Bronchial epithelial cell (primary cell): Measurements from ENCODE around the gene WWC2. TPM values are rescaled to one million over a fixed set of nuclear protein-coding genes. Genes with fewer than 3 reads are reported as not detected.

ENCODE experiments used
- DNase-seq: peaks from one replicate; pipeline ENCODE4 v3.0.0-alpha.2; 2010; ENCODE audit warnings: low read depth
- FAIRE-seq: peaks from 2 replicates; lab custom pipeline; 2011; peaks lifted over from hg19 to GRCh38; lab: Jason Lieb, UNC
- H3K27me3 ChIP-seq: 2 replicates; pipeline ENCODE4 v1.5.1; 2011; ENCODE audit warnings: low read length; ENCODE audit not compliant: control insufficient read depth, insufficient read depth
- H3K36me3 ChIP-seq: 2 replicates; pipeline ENCODE4 v1.5.1; 2011; ENCODE audit warnings: low read length; ENCODE audit not compliant: control insufficient read depth, insufficient read depth
- H3K4me3 ChIP-seq: 2 replicates; pipeline ENCODE4 v1.5.1; 2011; ENCODE audit warnings: mild to moderate bottlenecking, low read depth, low read length, control low read depth
- CTCF ChIP-seq: IDR thresholded peaks from 2 replicates; pipeline ENCODE4 v1.5.1; 2011; ENCODE audit warnings: mild to moderate bottlenecking, moderate library complexity, low read length, control low read depth, inconsistent platforms; ENCODE audit not compliant: insufficient read depth, severe bottlenecking
- total RNA-seq: library from RNA; depleted of rRNA; stranded (reverse); fragments of >200 nt; gene quantifications from 2 replicates; pipeline ENCODE4 v1.2.1, GENCODE V29; 2014

WWC2 gene
- total RNA-seq, 1 donor from 2014 or later: 13.2 TPM

- no peak for TF ChIP-seq CTCF
- H3K4me3 ChIP-seq: no peak overlapping the region
- peak; percentile 10 for DNase-seq
- H3K36me3 ChIP-seq: no peaks in the 10 kb centered on the region
- no peaks in the 10 kb centered on the region for H3K27me3 ChIP-seq
- no peak for FAIRE-seq
These were observed 249.9 kb downstream of the WWC2 start for GRCh38 chr4:183348706-183349659.

- peak; percentile 76 for DNase-seq
- H3K36me3 ChIP-seq: no peaks in the 10 kb centered on the region
- no peaks in the 10 kb centered on the region for H3K27me3 ChIP-seq
- no peak for TF ChIP-seq CTCF
- FAIRE-seq: no peak
- no peak overlapping the region for H3K4me3 ChIP-seq
These were observed 250.6 kb downstream of the WWC2 start for GRCh38 chr4:183349673-183350072.

- no peak overlapping the region for H3K4me3 ChIP-seq
These were observed 251.4 kb downstream of the WWC2 start for GRCh38 chr4:183350317-183351071.

GRCh38 chr4:183352546-183352945 lies 253.5 kb downstream of the WWC2 start:
- TF ChIP-seq CTCF: no peak
- no peaks in the 10 kb centered on the region for H3K27me3 ChIP-seq
- no peak overlapping the region for H3K4me3 ChIP-seq
- DNase-seq (no peak), FAIRE-seq (no peak)
- H3K36me3 ChIP-seq: no peaks in the 10 kb centered on the region

More at GRCh38 chr4:183350317-183351071, 251.4 kb downstream of the WWC2 start:
- TF ChIP-seq CTCF: no peak
- FAIRE-seq (no peak), DNase-seq (no peak)
- Histone ChIP-seq H3K27me3 (no peaks in the 10 kb centered on the region), H3K36me3 (no peaks in the 10 kb centered on the region)

GRCh38 chr4:183353557-183353956 lies 254.5 kb downstream of the WWC2 start:
- Histone ChIP-seq H3K36me3 (no peaks in the 10 kb centered on the region), H3K27me3 (no peaks in the 10 kb centered on the region), H3K4me3 (no peak overlapping the region)
- FAIRE-seq (no peak), DNase-seq (no peak)
- TF ChIP-seq CTCF: no peak
